BJ (cell line): Measurements from ENCODE around the gene COQ4. TPM values are rescaled to one million over a fixed set of nuclear protein-coding genes. Genes with fewer than 3 reads are reported as not detected.
A peak's percentile ranks its signal among the peaks of the same experiment; 100 is the strongest.
"Not testable (repeated sequence)": the region's sequence is repeated elsewhere in the genome, so short reads cannot be mapped to it uniquely, and the experiment has no call there.

Source experiments
- CTCF ChIA-PET: fragments of 350-600 bp; formaldehyde crosslinking; extraction: SDS; loops from one replicate; lab custom pipeline; 2021; ENCODE audit warnings: antibody characterized with exemption, inconsistent platforms; lab: Yijun Ruan, JAX
- POLR2A ChIA-PET: fragments of 300-600 bp; sonication (Branson Sonifier 250); formaldehyde crosslinking; extraction: SDS; loops from one replicate; lab custom pipeline; 2021; ENCODE audit warnings: antibody characterized with exemption; lab: Charles Lee
- DNase-seq: peaks from one replicate; pipeline ENCODE4 v3.0.0-alpha.2; 2011; ENCODE audit warnings: low read depth
- H3K27me3 ChIP-seq: 2 replicates; pipeline ENCODE4 v1.6.0; 2011; ENCODE audit warnings: low read length; ENCODE audit not compliant: control insufficient read depth, insufficient read depth
- H3K36me3 ChIP-seq: 2 replicates; pipeline ENCODE4 v1.5.1; 2011; ENCODE audit warnings: low read length; ENCODE audit not compliant: control insufficient read depth, insufficient read depth
- H3K4me3 ChIP-seq: 2 replicates; pipeline ENCODE4 v1.5.1; 2011; ENCODE audit warnings: low read depth, mild to moderate bottlenecking, control low read depth, low read length
- polyA plus RNA-seq: library from polyadenylated mRNA; depleted of rRNA; stranded (reverse); fragments of >200 nt; gene quantifications from 2 replicates; pipeline ENCODE4 v1.2.3, GENCODE V29; 2011
- TF ChIP-seq, protein P1 (sequence below): IDR thresholded peaks from 2 replicates; pipeline ENCODE4 v1.5.1; 2011; ENCODE audit warnings: low read depth, mild to moderate bottlenecking, control low read depth, inconsistent platforms, low read length, moderate library complexity; ENCODE audit not compliant: insufficient read depth

The COQ4 gene
- polyA plus RNA-seq, 1 experiment, result 34.6 TPM

DNA sequence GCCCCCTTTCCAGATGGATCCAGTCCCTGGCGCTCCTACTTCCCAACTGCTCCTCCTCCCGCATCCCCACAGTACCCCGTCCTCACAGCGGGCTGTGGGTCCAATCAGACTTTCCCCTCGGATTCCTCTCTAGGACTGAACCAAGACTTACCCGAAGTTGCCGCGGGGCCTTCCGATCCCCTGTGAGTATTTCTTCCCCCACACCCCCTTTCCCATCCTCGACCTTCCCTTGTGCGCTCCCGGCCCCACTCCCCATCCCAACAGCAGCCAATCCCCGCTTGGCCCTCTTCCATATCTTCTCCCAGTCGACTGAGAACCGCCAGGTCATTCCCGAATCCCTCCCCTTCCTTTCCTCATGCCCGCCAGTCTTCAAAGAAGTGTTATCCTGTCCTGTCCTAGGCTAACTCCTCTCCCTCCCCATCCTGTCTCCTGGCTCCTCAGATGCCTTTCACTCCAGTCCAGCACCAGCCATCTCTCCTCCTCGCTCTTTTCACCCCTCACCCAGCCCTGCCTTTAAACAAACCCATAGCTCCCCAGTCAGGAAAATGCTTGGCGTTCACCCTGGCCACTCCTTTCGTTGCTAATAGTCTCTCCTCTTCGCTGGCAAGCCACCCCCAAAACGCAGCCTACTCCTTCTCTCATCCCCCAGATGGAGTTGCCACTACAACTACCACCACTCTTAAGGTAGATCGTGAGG, 45.9 kb upstream of the COQ4 start:
- H3K4me3 ChIP-seq, result peak overlapping the region; percentile 91
- TF ChIP-seq, protein P1, sequence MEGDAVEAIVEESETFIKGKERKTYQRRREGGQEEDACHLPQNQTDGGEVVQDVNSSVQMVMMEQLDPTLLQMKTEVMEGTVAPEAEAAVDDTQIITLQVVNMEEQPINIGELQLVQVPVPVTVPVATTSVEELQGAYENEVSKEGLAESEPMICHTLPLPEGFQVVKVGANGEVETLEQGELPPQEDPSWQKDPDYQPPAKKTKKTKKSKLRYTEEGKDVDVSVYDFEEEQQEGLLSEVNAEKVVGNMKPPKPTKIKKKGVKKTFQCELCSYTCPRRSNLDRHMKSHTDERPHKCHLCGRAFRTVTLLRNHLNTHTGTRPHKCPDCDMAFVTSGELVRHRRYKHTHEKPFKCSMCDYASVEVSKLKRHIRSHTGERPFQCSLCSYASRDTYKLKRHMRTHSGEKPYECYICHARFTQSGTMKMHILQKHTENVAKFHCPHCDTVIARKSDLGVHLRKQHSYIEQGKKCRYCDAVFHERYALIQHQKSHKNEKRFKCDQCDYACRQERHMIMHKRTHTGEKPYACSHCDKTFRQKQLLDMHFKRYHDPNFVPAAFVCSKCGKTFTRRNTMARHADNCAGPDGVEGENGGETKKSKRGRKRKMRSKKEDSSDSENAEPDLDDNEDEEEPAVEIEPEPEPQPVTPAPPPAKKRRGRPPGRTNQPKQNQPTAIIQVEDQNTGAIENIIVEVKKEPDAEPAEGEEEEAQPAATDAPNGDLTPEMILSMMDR, result no peak
- H3K36me3 ChIP-seq, result peaks cover 8% of the 10 kb centered on the region
- ChIA-PET CTCF (interaction anchor here (0.9 to 1.2 kb wide), 2 partner anchors 18 to 21 kb away, joined by 3 to 5 read pairs; no protein-coding TSS in a partner anchor), POLR2A (no interaction called here)
- H3K27me3 ChIP-seq, result no peaks in the 10 kb centered on the region
- no peak for DNase-seq

DNA sequence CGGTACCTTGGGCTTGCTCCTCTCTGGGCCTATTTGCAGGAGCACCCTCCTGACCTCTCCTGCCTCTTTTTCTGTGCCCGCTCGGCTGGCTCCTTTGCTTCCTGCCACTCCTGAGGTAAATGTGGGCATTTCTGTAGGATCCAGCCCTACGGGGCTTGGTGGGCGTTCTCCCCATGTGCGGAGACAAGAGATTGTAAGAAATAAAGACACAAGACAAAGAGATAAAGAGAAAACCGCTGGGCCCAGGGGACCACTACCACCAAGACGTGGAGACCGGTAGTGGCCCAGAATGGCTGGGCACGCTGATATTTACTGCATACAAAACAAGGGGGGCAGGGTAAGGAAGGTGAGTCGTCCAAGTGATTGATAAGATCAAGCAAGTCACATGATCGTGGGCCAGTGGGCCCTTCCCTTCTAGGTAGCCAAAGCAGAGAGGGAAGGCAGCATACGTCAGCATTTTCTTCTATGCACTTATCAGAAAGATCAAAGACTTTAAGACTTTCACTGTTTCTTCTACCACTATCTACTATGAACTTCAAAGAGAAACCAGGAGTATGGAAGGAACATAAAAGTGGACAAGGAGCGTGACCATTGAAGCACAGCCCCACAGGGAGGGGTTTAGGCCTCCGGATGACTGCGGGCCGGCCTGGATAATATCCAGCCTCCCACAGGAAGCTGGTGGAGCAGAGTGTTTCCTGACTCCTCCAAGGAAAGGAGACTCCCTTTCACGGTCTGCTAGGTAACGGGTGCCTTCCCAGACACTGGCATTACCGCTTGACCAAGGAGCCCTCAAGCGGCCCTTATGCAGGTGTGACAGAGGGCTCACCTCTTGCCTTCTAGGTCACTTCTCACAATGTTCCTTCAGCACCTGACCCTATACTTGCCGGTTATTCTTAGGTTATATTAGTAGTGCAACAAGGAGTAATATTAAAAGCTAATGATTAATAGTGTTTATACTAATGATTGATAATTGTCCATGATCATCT, 43.3 kb upstream of the COQ4 start:
- CTCF ChIA-PET, result interaction anchor here (1.2 kb wide), 1 partner anchor 140 kb away, joined by 4 read pairs; no protein-coding TSS in a partner anchor
- H3K36me3 ChIP-seq, H3K27me3 ChIP-seq, H3K4me3 ChIP-seq, POLR2A ChIA-PET, DNase-seq: not testable (repeated sequence)

DNA sequence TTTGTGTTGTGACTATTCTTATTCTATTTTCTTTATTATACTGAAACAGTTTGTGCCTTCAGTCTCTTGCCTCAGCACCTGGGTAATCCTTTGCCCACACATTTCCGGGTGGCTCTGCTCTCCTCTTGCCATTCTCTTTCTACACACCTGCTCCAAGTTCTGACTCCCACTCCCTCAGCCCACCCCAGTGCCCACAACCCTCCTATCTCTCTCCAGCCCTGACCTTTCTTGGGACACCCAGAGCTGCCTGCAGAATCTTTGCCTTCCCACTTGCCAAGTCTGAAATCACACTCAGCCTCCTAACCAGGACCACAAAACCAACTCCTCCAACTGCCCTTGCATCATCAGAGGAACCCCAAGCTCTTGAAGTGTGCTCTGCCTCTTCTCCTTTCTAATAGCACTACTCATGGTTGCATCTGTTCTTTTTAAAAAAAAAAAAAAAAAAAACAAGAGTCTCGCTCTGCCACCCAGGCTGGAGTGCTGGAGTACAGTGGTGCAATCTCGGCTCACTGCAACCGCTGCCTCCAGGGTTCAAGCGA, 42.5 kb upstream of the COQ4 start:
- POLR2A ChIA-PET, result no interaction called here

DNA sequence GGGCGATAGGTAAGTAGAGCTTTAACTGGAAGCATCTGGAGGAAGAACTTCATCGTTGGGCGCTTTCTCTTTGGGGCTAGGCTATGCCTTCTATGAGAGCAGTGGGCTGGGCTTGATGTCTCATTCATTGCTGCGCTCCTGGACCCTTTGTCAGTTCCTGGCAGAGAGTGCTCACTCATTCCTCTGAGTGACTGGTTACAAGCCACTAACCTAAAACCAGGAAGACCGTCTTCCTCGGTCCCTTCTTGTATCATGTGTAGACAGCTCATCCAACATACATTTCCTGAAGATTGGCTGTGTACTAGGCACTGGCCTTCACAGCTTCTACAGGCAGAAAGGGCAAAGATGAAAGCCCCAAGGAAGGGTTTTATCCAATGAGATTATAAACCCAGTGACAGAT, 40.1 kb upstream of the COQ4 start:
- peaks cover 10% of the 10 kb centered on the region for H3K36me3 ChIP-seq
- TF ChIP-seq, protein P1, result no peak
- no peaks in the 10 kb centered on the region for H3K27me3 ChIP-seq
- ChIA-PET CTCF (interaction anchor here (0.6 to 5.5 kb wide), 3 partner anchors 13 to 80 kb away, joined by 3 to 17 read pairs (median 3); no protein-coding TSS in a partner anchor), POLR2A (interaction anchor here (0.7 kb wide), 1 partner anchor 154 kb away, joined by 4 read pairs; no protein-coding TSS in a partner anchor)
- H3K4me3 ChIP-seq, result no peak overlapping the region
- no peak for DNase-seq

More for the DNA sequence above, 42.5 kb upstream of the COQ4 start:
- peaks cover 3% of the 10 kb centered on the region for H3K36me3 ChIP-seq
- TF ChIP-seq, protein P1, result no peak
- no peak for DNase-seq
- H3K27me3 ChIP-seq, result no peaks in the 10 kb centered on the region
- CTCF ChIA-PET, result interaction anchor here (1.2 kb wide), 1 partner anchor 140 kb away, joined by 4 read pairs; no protein-coding TSS in a partner anchor
- no peak overlapping the region for H3K4me3 ChIP-seq

DNA sequence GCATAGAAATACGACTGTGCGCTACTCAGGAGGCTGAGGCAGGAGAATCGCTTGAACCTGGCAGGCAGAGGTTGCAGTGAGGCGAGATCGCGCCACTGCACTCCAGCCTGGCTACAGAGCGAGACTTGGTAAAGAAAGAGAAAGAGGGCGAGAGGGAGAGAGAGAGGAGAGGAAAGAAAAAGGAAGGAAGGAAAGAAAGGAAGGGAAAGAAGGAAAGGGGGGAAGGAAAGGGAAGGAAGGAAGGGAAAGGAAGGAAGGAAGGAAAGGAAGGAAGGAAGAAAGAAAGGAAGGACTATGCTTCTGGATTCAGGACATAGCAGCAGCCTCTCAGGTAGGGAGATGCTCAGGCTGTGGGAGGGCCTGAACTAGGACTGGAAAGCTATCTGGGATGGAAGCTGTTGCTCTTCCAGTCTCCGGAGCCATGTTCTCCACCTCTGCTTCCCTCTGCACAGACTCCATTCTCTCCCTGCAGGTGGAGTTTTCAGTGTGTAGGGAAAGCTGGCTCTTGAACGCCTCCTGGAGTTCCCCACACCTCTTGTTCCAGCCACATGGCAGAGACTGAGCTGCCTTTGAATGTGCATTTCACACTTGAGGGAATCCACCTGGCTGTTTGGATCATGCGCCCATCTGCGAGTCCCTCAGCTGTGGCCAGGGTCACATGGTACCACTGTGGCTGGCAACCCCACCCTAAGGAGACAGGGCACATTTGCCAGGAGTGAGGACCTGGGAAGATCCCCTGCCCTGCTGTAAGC, 37.4 kb upstream of the COQ4 start:
- peaks cover 9% of the 10 kb centered on the region for H3K36me3 ChIP-seq
- ChIA-PET CTCF (interaction anchor here (0.8 to 5.5 kb wide), 2 partner anchors 10 to 77 kb away, joined by 3 to 17 read pairs; no protein-coding TSS in a partner anchor), POLR2A (no interaction called here)
- no peak for DNase-seq
- H3K27me3 ChIP-seq, result no peaks in the 10 kb centered on the region
- TF ChIP-seq, protein P1, result no peak
- no peak overlapping the region for H3K4me3 ChIP-seq
